Measurements from ENCODE around the gene TEN1. TPM values are rescaled to one million over a fixed set of nuclear protein-coding genes. Genes with fewer than 3 reads are reported as not detected.

TEN1 gene
- 18.2 and 19.6 TPM in 2 replicates for total RNA-seq

GRCh38 chr17:75978938-75979704 lies at the start of gene TEN1, which contains the start of gene ACOX1:
Gene TEN1 (plus strand): TSS chr17:75979240. CDS start chr17:75986193, 6,953 bp downstream.
Gene ACOX1 (minus strand): TSS chr17:75979166. CDS start chr17:75979073, 93 bp downstream.

GRCh38 chr17:75940727-75941441 lies 38.2 kb upstream of the TEN1 start, which contains the start of gene FBF1:
Gene FBF1 (minus strand): TSS chr17:75941042. CDS start chr17:75938149, 2,893 bp downstream.

GRCh38 chr17:76000755-76001521 lies 21.9 kb downstream of the TEN1 start, which contains the start of gene CDK3:
Gene CDK3 (plus strand): TSS chr17:76000855. CDS start chr17:76001426, 571 bp downstream.

GRCh38 chr17:76027159-76027839 lies 48.3 kb downstream of the TEN1 start, which contains the start of gene EVPL:
Gene EVPL (minus strand): TSS chr17:76027306. CDS start chr17:76027198, 108 bp downstream.

Other genes starting within 250 kb of the TEN1 start
- 51.7 and 54.4 TPM in 2 replicates for gene GALK1, start 214.0 kb upstream of the TEN1 start, total RNA-seq
- gene UNK, start 194.4 kb upstream of the TEN1 start, total RNA-seq: 13.3 and 38.2 TPM in 2 replicates
- 0.48 and 4.1 TPM in 2 replicates for gene UNC13D, start 134.8 kb upstream of the TEN1 start, total RNA-seq
- gene WBP2, start 123.9 kb upstream of the TEN1 start, total RNA-seq: 36.0 and 60.9 TPM in 2 replicates
- 13.4 and 24.3 TPM in 2 replicates for gene TRIM47, start 100.7 kb upstream of the TEN1 start, total RNA-seq
- 27.2 and 30.4 TPM in 2 replicates for gene TRIM65, start 82.3 kb upstream of the TEN1 start, total RNA-seq
- 26.5 and 28.3 TPM in 2 replicates for gene MRPL38, start 74.4 kb upstream of the TEN1 start, total RNA-seq
- 4.4 and 7.1 TPM in 2 replicates for gene FBF1, start 38.2 kb upstream of the TEN1 start, total RNA-seq
- 25.2 and 25.7 TPM in 2 replicates for gene ACOX1, start 74 bp upstream of the TEN1 start, total RNA-seq
- gene CDK3, start 21.6 kb downstream of the TEN1 start, total RNA-seq: 0.78 and 3.7 TPM in 2 replicates
- 0.16 and 0.26 TPM in 2 replicates for gene EVPL, start 48.1 kb downstream of the TEN1 start, total RNA-seq
- 32.8 and 53.5 TPM in 2 replicates for gene SRP68, start 93.3 kb downstream of the TEN1 start, total RNA-seq
- gene GALR2, start 95.5 kb downstream of the TEN1 start, total RNA-seq: 0.16 TPM in 1 of 2 replicates, not detected in the other
- gene ZACN, start 99.9 kb downstream of the TEN1 start, total RNA-seq: not detected in 2 replicates
- 39.0 and 57.3 TPM in 2 replicates for gene EXOC7, start 124.5 kb downstream of the TEN1 start, total RNA-seq
- gene FOXJ1, start 162.0 kb downstream of the TEN1 start, total RNA-seq: not detected in 2 replicates

Measured in epithelial cell of alveolus of lung (primary cell).